KBM-7 (cell line): ENCODE results near the gene RHEB.

Experiments used
- DNase-seq: peaks from one replicate; pipeline ENCODE4 v3.0.0-alpha.2; 2015
- in situ Hi-C: fragments of 300-500 bp; cut with MboI; formaldehyde crosslinking; loops from 2 replicates; pipeline ENCODE4 v1.14.3; 2020; ENCODE audit warnings: low sequenced_read_pairs, low pct_unique_long_range_greater_than_20kb, mixed read lengths

The RHEB gene

DNA sequence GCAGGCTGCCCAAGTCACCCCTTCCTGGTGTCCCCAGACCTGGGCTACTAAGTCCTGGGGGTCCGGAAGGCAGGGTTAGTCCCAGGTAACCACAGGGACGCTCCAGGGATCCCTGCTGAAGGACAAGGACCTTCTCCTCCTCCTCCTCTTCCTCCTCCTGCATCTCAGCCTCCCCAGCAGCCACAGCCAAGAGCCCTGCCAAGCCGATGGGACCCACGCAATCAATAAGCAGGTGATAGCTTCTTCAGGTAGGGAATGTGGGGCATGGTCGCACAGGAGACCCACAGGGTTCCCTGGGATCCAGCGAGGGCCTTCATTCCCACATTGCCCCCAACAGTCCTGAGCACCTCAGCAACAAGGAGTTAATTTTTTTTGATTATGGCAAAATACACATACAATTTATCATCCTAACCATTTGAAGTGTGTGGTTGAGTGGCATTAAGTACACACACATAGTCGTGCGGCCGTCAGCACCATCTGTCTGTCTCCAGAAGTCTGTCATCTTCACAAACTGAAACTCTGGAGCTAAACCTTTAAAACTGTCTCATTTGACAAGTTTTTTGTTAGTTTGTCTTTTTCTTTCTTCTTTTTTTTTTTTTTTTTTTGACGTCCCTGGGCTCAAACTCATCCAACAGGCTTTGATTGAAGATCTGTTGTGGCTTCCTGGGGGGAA is 91.9 kb downstream of the RHEB start:
- in situ Hi-C loops, result no loop called here

DNA sequence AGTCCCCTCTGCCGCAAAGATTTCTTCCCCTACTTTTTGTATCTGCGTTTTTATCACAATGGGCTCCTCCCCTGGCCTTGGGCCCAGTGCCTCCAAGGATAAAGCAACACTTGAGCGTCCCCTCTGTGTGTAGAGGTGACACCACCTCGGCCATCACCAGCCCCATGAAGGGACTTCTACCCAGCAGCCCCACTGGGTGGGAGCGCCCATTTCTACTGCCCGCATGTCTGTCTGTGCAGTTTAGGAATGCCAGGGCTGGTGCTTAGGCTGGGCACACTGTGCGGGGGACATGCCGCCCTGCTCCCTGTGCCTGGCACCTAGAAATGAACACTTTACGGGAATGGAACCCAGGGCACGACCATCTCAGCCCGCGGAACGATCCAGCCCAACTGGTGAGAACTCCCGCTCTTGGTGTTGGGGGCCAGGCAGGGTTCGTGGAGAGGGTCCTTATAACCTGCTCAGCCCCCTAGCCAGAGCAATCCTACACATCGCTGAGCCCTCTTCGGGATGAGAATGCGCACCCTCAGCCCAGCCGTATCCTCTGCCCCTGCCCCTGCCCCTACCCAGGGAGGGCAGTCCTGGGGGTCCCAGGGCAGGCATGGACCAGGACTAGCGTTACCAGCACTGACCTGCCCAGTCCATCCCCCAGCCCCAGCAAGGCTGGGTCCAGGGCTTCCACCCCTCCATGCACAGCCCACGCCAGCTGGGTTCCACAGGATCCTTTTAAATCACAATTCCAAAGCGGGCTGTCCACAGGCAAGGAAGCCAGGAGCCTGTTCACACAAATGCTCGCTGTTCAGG is 92.6 kb downstream of the RHEB start:
- in situ Hi-C loops, result no loop called here
- DNase-seq, result no peak

More for the DNA sequence above, 91.9 kb downstream of the RHEB start:
- no peak for DNase-seq

DNA sequence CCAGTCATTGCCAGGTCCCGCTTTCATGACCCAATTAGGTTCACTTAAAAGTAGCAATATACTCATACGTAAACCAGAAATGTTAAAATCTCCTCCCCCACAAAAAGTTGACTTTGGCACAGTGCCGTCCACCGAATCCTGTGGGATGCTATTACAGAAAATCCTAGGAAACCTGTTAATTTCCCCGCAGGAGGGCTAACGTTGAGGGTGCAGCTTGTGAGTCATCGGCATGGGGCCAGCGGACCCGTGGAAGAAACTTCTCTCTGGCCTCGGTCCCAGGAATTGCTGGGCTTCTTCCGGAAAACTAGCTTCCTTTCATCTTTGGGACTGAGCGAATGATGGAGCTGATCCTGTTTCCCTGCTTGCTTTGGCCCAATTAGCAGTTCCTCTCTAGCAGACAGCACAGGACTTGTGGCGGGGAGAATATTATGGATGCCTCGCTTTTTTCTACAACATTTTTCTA is 93.2 kb downstream of the RHEB start:
- DNase-seq, result no peak
- in situ Hi-C loops, result no loop called here

DNA sequence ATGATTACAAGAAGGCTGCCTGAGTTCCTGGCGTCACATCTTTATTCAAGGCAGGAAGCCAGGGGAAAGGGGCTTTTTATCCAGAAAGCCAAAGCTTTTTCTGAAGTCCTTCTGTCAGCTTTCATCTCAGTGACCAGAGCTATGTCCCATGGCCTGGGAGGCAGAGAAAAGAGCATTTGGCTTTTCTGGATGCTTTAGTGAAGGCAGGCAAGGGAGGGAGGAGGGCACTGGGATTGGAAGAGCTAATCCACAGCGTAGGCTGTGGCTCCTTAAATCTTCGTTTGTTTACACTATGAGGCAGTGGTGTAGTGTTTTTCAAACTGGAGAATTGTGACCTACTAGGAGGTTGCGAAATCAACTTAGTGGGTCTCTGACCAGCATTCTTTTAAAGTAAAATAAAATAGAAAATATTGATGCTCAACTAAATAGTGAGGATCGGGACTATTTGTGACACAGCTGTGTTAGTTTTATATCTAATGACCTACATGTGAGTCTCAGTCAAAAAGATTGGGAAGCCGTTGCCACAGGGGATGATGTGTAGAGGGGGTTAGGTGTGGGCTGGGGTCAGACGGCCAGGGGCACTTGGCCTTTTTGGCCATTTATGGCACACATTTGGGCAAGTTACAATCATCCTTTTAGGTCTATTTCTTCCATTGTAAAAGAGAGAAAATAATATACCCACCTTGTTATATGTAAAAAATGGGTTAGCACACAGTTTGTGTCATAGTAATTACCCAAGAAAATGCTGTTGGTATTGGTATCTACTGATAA is 93.8 kb downstream of the RHEB start:
- in situ Hi-C loops, result no loop called here
- no peak for DNase-seq

DNA sequence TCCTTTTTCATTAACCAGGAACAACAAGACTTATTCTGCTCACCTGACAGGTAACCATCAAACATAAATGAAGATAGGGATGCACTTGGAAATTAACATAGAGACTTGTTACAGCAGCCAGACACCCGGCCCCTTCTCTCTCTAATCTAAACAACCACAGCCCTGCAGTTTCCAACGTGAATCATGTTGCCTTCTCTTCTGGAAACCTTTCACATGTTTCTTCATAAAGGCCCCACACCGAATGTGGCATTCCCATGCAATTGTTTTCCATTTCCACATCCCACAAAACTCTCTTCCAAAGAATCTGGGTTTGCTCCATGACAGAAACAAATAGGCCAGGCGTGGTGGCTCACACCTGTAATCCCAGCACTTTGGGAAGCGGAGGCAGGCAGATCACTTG is 94.9 kb downstream of the RHEB start:
- no peak for DNase-seq
- in situ Hi-C loops, result no loop called here

DNA sequence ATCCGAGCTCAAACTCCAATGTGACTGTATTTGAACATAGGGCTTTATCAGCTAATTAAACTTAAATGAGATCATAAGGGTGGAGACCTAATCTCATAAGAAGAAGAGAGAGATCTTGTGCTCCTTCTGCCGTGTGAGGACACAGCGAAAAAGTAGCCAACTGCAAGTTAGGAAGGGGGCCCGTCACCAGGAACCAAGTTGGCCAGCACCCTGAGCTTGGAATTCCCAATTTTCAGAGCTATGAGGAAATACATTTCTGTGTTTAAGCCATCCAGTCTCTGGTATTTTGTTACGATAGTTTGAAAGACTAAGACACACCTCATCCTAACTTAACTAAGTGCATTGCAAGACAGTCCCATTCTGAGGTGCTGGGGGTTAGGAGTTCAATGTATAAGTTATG is 95.8 kb downstream of the RHEB start:
- in situ Hi-C loops, result no loop called here
- DNase-seq, result no peak

DNA sequence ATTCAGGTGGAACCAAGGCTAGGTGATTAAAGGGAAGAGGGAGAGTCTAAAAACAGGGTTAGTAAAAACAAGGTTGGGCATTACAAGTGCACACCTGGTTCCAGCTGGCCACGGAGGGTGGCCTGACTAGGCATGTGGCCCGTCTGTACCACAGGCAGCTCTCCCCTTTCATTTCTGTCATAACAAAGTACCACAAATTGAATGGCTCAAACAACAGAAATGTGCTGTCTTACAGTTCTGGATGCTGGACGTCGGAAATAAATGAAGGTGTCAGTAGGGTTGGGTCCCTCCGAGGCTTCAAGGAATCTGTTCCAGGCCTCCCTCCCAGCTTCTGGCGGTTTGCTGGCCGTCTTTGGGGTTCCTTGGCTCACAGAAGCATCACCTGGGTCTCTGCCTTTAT is 96.5 kb downstream of the RHEB start:
- no peak for DNase-seq
- in situ Hi-C loops, result no loop called here

DNA sequence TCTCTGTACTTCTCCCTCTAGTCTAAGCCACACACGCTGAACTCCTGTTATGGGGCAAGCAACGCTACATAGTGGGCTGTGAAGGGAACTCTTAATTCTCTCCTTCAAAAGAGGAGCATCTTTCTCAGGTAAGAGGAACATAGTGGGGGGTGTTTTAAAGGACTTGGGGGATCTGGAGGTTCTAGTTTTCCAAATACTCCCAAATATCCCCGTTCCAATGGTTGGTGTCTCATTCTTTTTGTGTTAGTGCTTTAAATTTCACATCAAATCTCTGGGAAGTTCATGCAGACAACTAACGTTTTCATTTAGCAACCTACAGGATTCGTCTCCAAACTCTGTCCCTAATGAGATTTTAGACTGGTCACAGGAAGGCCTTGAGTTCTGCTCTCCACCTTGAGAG is 97.5 kb downstream of the RHEB start:
- in situ Hi-C loops, result no loop called here
- no peak for DNase-seq

DNA sequence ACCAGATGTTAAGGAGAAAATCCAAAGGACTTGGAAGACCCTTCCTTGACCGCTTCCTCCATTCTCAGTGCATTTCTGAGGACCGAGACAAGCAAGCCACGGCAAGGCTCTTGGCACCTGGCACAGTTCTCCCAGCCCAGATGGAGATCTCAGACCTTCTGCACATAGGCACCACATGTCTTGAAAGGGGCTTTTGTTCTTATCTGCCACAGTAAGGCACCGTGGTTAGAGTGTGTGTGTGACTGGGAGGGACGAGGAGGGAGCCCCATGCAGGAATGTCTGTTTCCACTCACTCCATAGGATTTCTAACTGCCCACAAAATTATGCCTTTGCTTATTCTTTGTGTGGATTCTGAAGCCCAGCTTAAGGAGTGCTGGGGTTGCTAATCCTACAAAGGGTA is 99.6 kb downstream of the RHEB start:
- no peak for DNase-seq
- in situ Hi-C loops, result no loop called here

DNA sequence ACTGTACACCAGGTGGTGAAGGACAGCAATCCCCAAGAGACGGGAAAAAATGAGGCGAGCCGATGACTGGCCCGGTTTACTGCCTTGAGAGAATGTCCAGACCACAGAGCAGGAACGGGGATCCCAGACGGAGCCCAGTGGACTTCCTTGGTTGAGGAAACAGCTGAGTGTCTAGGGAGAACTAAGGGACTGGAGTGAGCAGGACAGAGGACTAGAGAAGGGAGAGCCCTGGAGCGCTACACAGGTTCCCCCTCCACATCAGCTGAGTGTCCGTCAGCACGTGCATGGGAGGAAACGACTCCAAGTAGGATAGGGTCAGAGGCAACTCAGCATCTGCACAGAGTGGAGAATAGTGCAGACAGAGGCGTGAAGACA is 102.8 kb downstream of the RHEB start:
- no peak for DNase-seq
- in situ Hi-C loops, result no loop called here

DNA sequence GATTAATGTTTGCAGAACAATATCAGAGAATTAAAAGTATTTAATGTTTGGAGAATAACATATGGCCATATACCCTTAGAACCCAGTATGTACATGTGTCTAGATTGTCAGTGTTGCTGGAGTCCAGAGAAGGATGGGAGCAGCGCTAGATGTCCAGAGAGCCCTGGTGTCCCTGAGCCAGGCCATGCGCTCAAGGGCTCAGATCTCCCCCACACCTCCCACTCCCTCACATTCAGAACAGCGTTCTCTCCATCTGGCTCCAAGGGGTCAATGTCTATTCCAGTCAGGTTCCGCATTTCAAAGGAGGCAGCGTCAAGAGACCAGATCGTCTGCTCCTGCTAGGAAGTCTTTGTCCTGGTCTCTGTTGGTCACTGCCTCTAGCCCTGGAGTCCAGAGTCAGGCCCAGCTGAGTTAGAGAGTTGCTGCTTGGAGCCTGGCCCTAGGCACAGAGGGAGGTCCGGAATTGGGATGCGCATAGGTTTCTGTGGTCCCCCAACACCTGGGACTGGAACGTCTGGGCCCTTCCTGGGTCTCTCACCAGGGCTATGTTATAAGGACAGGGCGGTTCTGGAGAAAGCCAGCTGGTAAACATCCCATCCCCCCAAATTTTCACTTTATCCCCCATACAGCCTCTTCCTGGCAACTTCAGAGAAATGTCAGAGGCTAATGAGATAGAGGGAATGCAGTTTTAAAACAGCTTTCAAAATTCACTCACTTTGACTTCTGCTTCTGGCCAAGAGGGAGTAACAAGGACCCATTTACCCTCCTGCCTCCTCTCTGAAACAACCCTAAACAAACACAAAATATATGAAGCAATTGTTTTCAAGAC is 103.4 kb downstream of the RHEB start:
- in situ Hi-C loops, result no loop called here
- DNase-seq, result no peak
